Measurements from ENCODE around the gene DUSP7. TPM values are rescaled to one million over a fixed set of nuclear protein-coding genes. Genes with fewer than 3 reads are reported as not detected.
A peak's percentile ranks its signal among the peaks of the same experiment; 100 is the strongest.

Gene DUSP7
- total and polyA plus RNA-seq, 2 donors (not counting 3 experiments of a cell fraction or from before 2014, with no cell fraction given), result 29.2 to 37.7 TPM

- FAIRE-seq, result peak; percentile 69
- no peak overlapping the region for H3K4me2 ChIP-seq (ENCODE audit: insufficient read depth, low read length)
- POLR2A ChIA-PET, result no interaction called here
Observed at GRCh38 chr3:52093756-52094545, 37.6 kb upstream of the DUSP7 start.

More at GRCh38 chr3:52093756-52094545, 37.6 kb upstream of the DUSP7 start:
- peak; percentile 10 for TF ChIP-seq JUN (IDR thresholded peaks at IDR 0.05; ENCODE audit: borderline replicate concordance, insufficient read depth, insufficient read length, low read depth)
- peak; percentile 62 for TF ChIP-seq FOS (IDR thresholded peaks at IDR 0.05; ENCODE audit: borderline replicate concordance, insufficient read depth, low read length)
- TF ChIP-seq CTCF (IDR thresholded peaks at IDR 0.05; ENCODE audit: extremely low read depth in 1 of 2, insufficient read depth in 1 of 2, low read depth in 1 of 2, low read length in 2 of 2), result no peak
- Histone ChIP-seq H3K9ac (replicated peaks; ENCODE audit: extremely low read depth, insufficient read depth, low read length) (no peak overlapping the region), H3K4me3 (replicated peaks in 1 of 3; ENCODE audit: insufficient read depth in 1 of 3, low read depth in 1 of 3, low read length in 3 of 3) (no peak overlapping the region), H3K27me3 (ENCODE audit: control insufficient read depth in 2 of 2, insufficient read depth in 2 of 2, low read length in 2 of 2) (no peaks in the 10 kb centered on the region), H2AFZ (ENCODE audit: low read depth, low read length) (peak overlapping the region; percentile 16), H3K36me3 (ENCODE audit: control insufficient read depth in 2 of 2, extremely low read depth in 1 of 2, insufficient read depth in 2 of 2, low read length in 2 of 2) (no peaks in the 10 kb centered on the region), H3K79me2 (ENCODE audit: control insufficient read depth, insufficient read depth, low read length) (no peaks in the 10 kb centered on the region), H3K9me1 (replicated peaks; ENCODE audit: control insufficient read depth, extremely low read depth, insufficient read depth, low read length) (no peaks in the 10 kb centered on the region), H3K4me1 (ENCODE audit: control insufficient read depth, extremely low read depth, insufficient read depth, low read length) (peaks cover 33% of the 10 kb centered on the region), H3K9me3 (replicated peaks; ENCODE audit: control insufficient read depth, insufficient read depth, low read length) (no peaks in the 10 kb centered on the region), H3K27ac (ENCODE audit: insufficient read depth, low read depth, low read length) (peak overlapping the region; percentile 37), H4K20me1 (replicated peaks; ENCODE audit: control insufficient read depth, extremely low read depth, insufficient read depth, low read length) (no peaks in the 10 kb centered on the region)
- DNase-seq (ENCODE audit: low read depth, low spot score), result peak; percentile 26
- intact Hi-C loops (cut with micrococcal nuclease), result no loop called here
- BruUV-seq (replicated peaks), result no TSS peak
- CTCF ChIA-PET, result interaction anchor here (0.6 to 1.4 kb wide), 8 partner anchors 10 to 241 kb away, joined by 3 to 7 read pairs (median 4); partner anchors contain the start of gene DUSP7
- dilution Hi-C loops (cut with MboI; ENCODE audit: extremely low pct_ligation_motif_present, low sequenced_read_pairs), result no loop called here
